ENCODE measurements around the gene ANO4. TPM values are rescaled to one million over a fixed set of nuclear protein-coding genes. Genes with fewer than 3 reads are reported as not detected.

Gene ANO4
- 1.7 and 1.8 TPM in 2 replicates for total RNA-seq (2014; rRNA removed; shearing (Covaris generic))

DNA sequence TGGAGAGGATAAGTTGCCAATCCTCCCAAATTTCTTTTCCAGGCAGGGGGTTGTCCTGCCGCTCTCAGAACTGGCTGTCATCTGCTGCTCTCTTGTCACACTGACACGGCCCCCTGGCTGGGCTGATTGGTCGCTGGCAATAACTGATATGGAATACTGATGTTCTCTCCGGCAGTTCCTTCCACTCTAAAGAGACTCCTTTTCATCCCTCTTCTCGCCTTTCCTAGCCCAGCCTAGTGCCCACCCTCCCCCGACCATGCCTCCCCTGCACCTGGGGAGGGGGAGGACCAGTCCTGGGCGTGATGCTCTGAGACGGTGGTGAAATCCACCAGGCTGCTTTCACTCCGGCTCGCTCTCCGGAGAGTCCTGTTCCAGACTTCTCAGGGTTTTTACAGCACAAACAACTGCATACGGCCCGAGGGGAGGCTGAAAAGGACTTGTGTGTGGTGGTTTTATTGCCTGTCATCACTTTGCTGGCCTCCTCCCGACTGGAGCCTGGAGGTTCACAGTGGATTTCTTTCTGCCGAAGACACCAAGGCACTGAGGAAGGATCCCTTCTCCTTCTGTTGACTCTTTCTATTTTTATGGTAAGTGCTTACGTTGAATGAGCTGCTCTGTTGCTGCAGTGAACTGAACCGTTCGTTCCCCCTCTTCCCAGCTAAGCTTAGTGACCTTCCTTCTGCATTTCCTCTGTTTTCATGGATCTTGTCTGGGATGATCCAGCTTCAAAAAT, at the start of gene ANO4:
Gene ANO4 (plus strand): TSS at position 336 of the 733 bp plus-strand sequence. CDS start 107,010 bp downstream, outside the sequence.
- DNase-seq (ENCODE audit: low spot score) = no peak

- no peak for DNase-seq (ENCODE audit: low spot score)
Measured at GRCh38 chr12:100745378-100746071, 49.1 kb upstream of the ANO4 start.

DNA sequence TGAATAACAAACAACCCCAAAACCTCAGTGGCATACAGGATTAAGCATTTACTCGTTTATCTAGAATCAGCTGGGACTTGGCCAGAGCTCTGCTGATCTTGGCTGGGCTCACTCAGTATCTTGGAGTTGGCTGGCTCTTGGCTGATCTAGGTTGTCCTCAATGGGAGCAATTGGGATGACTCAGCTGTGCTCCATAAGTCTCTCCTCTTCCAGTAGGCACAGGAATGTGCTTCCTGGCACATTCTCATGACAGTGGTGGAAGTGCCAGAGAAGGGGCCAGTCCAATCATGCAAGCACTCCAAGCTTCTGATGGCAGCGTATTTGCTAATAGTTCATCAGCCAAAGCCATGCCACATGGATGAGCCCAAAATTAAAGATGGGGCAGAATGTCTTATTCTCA, 41.7 kb upstream of the ANO4 start:
- no peak for DNase-seq (ENCODE audit: low spot score)

DNA sequence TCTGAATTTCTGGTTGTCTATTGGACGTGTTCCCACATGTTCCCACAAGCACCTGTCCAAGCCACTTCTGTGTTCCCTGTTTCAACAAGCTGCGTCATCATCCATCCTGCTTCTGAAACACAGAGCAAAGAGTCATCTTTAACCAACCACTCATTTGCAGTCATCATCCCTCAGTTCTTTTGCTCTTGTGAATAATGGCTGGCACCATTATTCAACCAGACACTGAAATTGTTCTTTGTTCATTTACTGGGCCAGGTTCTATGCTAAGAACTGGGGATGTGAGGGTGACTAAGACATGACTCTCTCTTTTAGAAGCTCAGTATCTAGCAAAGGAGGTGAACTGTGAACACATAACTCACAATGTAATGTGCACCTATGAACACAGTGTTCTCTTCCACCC, 40.7 kb upstream of the ANO4 start:
- no peak for DNase-seq (ENCODE audit: low spot score)

DNA sequence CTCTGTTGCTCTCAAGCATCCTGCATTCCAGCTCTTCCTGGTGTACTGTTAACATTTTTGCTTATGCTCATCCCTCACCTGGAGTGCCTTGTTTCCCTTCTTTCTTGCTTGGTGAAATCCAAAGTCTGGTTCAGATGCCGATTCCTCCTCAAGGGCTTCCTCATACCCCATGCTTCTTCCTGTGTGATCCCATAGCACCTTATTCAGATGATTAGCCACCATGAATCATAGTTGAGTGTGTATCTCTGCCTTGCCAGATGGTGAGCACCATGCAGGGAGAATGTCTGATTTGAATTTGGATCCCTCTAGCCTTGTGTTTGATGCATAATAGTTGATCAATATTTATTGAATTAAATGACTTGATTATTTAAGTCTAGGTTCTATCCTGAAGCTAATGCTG, 39.4 kb upstream of the ANO4 start:
- DNase-seq (ENCODE audit: low spot score) = no peak

DNA sequence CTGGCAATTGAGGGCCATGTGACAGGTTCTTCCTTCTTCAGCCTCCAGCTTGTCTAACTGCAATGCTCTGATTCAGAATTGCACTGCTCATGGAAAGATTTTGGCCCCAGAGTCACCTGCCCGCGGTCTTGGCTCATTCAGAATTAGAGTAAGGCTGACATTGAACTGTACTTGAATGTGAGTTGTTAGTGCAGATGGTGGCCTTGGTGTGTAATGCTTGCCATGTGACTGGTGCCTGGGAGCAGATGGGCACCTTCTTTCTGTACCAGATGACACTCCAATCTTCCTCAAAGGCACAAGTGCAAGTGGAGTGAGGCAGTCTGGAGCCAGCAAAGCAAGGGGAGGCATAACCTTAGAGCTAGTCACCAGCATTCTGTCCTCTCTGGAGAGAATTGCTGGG, 36.5 kb upstream of the ANO4 start:
- no peak for DNase-seq (ENCODE audit: low spot score)

DNA sequence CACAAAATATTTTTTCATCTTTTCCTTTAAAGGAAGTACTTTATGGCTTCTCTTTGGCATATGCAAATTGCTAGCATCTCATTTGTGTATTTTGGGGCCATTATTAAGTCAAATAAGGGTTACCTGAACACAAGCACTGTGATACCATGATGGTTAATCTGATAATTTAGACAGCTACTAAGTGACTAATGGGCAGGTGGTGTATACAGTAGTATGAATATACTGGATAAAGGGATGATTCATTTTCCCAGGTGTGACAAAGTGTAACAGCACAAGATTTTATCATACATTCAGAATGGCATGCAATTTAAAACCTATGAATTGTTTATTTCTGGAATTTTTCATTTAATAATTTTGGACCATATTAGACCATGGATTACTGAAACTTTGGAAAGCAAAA, 27.2 kb upstream of the ANO4 start:
- no peak for DNase-seq (ENCODE audit: low spot score)

DNA sequence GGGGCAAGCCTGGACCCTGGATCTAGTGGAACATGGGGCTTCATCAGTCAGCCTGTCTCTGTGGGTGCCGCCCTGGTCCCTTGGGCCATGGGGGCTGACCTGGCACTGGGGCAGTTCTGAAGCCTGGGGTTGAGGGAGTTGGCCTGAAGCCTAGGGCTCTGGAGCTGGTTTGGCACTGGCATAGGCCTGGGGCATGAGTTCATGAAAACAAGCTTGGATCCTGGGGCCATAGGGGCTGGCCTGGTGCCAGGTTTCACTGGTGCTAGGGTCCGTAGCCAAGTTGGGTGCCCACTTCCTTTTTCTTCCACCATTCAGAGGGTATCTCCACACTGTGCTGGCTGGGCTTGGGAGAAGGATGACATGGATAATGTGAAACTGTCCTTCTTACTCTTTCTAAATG, 26.6 kb upstream of the ANO4 start:
- no peak for DNase-seq (ENCODE audit: low spot score)

DNA sequence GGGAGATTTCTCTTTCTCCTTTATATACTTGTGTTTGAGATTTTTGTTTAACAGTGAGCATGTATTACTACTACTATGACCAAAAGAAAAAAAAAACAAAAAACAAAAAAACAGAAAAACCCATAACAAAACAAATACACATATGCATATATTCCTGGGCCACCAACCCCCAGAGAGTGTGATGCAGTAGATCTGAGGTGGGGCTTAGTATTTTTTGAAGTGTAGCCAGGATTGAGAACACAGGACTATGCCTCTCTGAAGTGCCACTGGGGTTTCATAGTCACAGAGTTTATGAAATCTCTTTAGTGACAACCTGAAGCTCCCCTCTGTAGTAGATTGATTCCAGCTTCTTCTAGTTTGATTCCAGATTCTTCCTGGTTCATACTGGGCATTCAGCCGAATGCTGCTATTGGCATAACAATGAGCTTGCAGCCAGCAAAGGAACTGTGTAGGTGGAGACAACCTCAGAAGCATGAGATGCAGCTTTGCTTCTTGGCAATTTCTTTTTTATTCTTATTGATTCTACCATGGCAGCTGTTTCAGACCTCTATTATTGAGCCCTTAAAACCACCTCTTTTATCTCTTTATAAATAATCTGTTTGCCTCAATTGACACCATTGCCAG, 15.5 kb upstream of the ANO4 start:
- DNase-seq (ENCODE audit: low spot score) = no peak

DNA sequence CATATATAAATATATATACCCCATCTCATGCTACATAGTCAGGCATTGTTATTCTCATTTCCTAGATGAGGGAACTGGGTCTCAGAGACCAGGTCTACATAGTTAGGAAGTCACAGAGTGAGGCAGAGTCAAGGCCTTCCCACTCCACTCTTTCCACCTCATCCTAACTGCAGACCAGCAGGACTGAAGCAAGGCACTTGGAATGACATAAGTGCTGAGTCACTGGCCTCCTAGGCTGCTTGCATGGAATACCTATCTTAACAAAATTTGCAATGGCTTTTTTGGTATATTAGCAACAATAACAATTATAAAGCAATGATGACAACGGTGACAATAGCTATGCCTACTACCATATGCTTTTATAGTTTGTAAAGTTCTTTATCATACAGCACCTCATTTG, 5.4 kb upstream of the ANO4 start:
- peak; percentile 39 for DNase-seq (ENCODE audit: low spot score)

DNA sequence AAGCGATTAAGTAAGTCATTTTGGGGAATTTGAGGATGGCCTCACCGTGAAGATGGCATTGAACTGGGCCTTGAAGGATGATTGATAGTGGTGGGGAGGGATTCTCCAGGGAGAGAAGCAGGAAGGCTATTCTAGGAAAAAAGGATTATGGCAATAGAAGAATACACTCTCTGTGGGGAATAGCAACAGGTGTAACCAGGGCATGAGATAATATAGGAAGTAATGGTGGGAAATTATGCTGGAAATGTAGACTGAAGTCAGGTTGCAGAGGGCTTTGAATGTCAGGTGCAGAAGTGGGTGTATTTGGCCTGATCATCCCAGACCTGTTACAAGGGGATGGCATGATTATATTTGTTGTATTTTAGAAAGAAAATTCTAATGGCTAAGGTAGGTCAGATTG, 4.6 kb upstream of the ANO4 start:
- DNase-seq (ENCODE audit: low spot score) = no peak

DNA sequence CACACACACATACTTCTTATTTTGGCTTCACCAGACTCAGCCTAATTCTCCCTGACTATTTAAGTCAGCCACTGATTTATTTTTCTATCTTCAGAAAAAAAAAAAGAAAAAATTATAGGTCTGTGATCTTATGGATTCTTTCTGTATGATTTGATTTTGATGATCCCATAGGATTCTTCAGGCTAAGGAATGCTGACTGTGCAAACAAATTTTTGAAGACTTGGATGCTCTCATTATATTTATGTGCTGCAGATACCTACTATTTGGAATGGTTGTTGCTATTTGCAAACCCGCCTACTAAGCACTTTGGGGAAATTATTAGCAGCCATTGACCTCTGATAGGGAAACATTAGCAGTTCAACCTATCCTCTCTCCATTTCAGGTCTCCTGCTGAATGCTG, 4.0 kb upstream of the ANO4 start:
- no peak for DNase-seq (ENCODE audit: low spot score)

DNA sequence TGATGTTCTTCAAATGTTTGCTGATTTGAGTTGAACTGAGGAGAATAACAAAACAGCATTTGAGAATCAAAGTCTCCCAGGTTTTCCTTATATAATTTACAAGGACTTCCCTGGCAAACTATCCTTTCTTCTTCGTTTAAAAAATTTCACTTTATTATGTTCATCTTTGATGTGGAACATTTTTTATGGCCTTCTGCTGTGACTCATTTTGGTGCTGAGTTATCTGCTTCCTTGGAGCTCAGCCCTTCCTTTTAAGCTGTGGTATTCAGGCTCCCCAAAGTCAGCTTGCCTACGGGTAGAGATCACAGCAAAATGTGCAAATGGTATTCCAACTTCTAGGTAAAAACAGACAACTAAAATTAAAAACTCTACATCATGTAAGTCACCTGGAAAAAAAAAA, 1.4 kb upstream of the ANO4 start:
- no peak for DNase-seq (ENCODE audit: low spot score)

- no peak for DNase-seq (ENCODE audit: low spot score)
Measured at GRCh38 chr12:100795174-100795799, 711 bp downstream of the ANO4 start.

DNA sequence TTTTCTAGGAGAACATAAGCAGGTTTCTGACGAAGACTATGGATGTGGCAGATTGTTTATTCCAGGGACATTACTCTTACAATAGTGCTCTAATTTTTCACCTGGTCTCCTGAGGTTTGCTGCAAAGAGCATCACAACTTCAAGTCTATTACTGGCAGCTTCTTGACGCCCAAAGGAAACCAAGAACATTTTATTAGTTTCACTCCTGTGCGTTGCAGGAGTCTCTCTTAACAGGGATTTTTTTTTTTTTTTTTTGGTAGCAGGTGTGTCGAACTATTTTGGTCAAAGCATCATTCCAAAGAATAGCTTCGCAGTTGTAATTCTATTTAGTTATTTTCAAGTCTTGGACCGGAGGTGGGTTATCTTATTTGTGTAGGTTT, 1.2 kb downstream of the ANO4 start:
- no peak for DNase-seq (ENCODE audit: low spot score)

- no peak for DNase-seq (ENCODE audit: low spot score)
Measured at GRCh38 chr12:100796621-100797020, 2.0 kb downstream of the ANO4 start.

GRCh38 chr12:100797246-100797645, 2.7 kb downstream of the ANO4 start:
- DNase-seq (ENCODE audit: low spot score) = no peak

GRCh38 chr12:100797786-100798185, 3.2 kb downstream of the ANO4 start:
- DNase-seq (ENCODE audit: low spot score) = no peak

DNA sequence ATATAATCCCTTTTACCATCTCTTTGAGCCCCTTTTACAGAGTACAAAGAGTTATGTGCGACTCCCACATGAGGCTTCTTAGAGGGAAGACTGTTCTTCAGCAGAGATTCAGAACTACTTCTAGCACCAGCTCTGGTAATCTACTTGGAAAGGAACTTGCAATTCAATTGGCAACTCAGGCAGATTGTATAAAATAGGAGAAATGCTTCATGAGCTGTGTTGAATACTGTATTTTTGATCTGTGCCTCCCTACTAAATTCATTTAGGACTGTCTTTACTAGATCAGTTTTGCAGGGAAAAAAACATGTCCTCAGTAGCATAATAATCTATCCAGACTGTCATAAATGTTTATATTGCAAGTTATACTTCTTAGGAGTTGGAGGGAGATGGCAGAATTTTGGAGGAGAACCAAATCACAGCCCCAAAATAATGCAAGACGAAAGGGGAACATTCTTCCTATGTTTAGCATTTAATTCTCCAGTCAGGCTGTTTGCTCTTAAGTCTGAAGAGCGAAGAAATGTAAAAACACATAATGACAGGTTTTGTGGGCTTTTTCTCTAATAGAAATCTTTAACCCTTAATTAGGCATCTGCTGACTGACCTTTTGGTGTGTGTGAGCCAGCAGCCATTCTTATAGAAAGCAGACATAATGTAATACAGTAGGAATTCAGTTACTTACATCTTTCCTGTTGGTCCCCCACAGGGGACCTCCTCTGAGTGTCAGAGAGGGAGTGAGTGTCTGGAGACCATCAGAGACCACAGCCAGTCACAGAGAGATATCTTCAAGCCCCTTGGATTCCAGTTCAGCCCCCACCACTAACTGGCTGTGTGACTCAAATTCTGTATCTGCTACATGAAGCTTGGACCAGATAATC, 3.9 kb downstream of the ANO4 start:
- DNase-seq (ENCODE audit: low spot score) = peak; percentile 18

DNA sequence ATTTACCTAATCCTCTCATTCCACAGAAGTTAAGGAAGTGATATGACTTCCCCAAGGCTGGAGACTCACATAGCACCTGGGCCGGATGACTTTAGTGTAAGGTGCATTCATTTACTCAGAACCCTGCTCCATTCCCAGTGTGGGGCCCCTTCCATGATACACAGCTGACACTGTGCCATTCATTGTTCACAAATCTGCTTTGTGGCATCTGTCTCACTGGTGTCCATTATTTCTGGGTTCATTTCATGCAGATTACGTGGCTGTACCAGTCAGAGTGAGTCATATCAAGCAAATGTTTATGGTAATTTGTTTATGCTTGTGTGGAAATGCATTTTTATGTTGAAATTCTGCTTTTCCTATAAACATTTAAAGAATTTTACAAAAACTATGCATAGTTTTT, 5.2 kb downstream of the ANO4 start:
- peak; percentile 73 for DNase-seq (ENCODE audit: low spot score)

- no peak for DNase-seq (ENCODE audit: low spot score)
Measured at GRCh38 chr12:100800723-100801122, 6.1 kb downstream of the ANO4 start.

- DNase-seq (ENCODE audit: low spot score) = peak; percentile 56
Measured at GRCh38 chr12:100801320-100801719, 6.7 kb downstream of the ANO4 start.

All from H4 (cell line).